OCI-LY1 (cell line): ENCODE measurements around the gene AIF1.
A peak's percentile ranks its signal among the peaks of the same experiment; 100 is the strongest.

Experiments
- H2AFZ ChIP-seq: fragments of 200-600 bp; sonication (generic), shearing (Covaris generic); 2 replicates; pipeline ENCODE4 v1.6.0; 2014; ENCODE audit warnings: antibody characterized with exemption, mild to moderate bottlenecking, low read length
- H3F3A ChIP-seq: fragments of 200-600 bp; sonication (generic), shearing (Covaris generic); 2 replicates; pipeline ENCODE4 v1.6.0; 2014; ENCODE audit warnings: mild to moderate bottlenecking, antibody characterized with exemption, low read length, moderate library complexity; ENCODE audit not compliant: insufficient read depth
- H3K27ac ChIP-seq: fragments of 200-600 bp; sonication (generic); 2 replicates; pipeline ENCODE4 v1.5.1; 2014; ENCODE audit warnings: low read length, mixed run types, mild to moderate bottlenecking, low read depth; ENCODE audit not compliant: poor library complexity, severe bottlenecking
- H3K27me3 ChIP-seq: fragments of 200-600 bp; sonication (generic); 2 replicates; pipeline ENCODE4 v1.6.0; 2014; ENCODE audit warnings: antibody characterized with exemption, mild to moderate bottlenecking, low read length, moderate library complexity; ENCODE audit not compliant: insufficient read depth
- H3K36me3 ChIP-seq: fragments of 200-600 bp; sonication (generic); 2 replicates; pipeline ENCODE4 v1.6.1; 2014; ENCODE audit warnings: mild to moderate bottlenecking, antibody characterized with exemption, low read length, moderate library complexity, mixed read lengths; ENCODE audit not compliant: insufficient read depth
- H3K4me1 ChIP-seq: fragments of 200-600 bp; sonication (generic); 2 replicates; pipeline ENCODE4 v1.5.1; 2014; ENCODE audit warnings: mild to moderate bottlenecking, low read length, moderate library complexity; ENCODE audit not compliant: insufficient read depth, severe bottlenecking
- H3K4me2 ChIP-seq: fragments of 200-600 bp; sonication (generic), shearing (Covaris generic); 2 replicates; pipeline ENCODE4 v1.6.1; 2014; ENCODE audit warnings: low read length
- H3K4me3 ChIP-seq: fragments of 200-600 bp; sonication (generic); 2 replicates; pipeline ENCODE4 v1.5.1; 2014; ENCODE audit warnings: low read length, low read depth, mild to moderate bottlenecking, mixed read lengths; ENCODE audit not compliant: poor library complexity, severe bottlenecking
- H3K79me2 ChIP-seq: fragments of 200-600 bp; shearing (Covaris generic); 2 replicates; pipeline ENCODE4 v1.6.1; 2016; ENCODE audit warnings: mixed run types, low read length, mixed read lengths; ENCODE audit not compliant: insufficient read depth
- H3K9ac ChIP-seq: fragments of 200-600 bp; sonication (generic), shearing (Covaris generic); 2 replicates; pipeline ENCODE4 v1.6.1; 2014; ENCODE audit warnings: mild to moderate bottlenecking, low read length, mixed read lengths
- H3K9me2 ChIP-seq: fragments of 200-600 bp; sonication (generic), shearing (Covaris generic); 2 replicates; pipeline ENCODE4 v1.6.1; 2014; ENCODE audit warnings: low read depth, mild to moderate bottlenecking, low read length, mixed read lengths
- H3K9me3 ChIP-seq: fragments of 200-600 bp; shearing (Covaris generic); 2 replicates; pipeline ENCODE4 v1.6.1; 2014; ENCODE audit warnings: low read length, mixed read lengths
- H4K20me1 ChIP-seq: fragments of 200-600 bp; sonication (generic), shearing (Covaris generic); 2 replicates; pipeline ENCODE4 v1.6.0; 2016; ENCODE audit warnings: mild to moderate bottlenecking, low read length; ENCODE audit not compliant: insufficient read depth
- EZH2 ChIP-seq: fragments of 200-600 bp; sonication (generic), shearing (Covaris generic); IDR thresholded peaks from 2 replicates; pipeline ENCODE4 v1.8.0; 2017; ENCODE audit warnings: borderline replicate concordance, mixed run types, mild to moderate bottlenecking, antibody characterized with exemption, low read length, moderate library complexity, mixed read lengths
- TF ChIP-seq, protein P1 (sequence below): fragments of 200-600 bp; sonication (generic), shearing (Covaris generic); IDR thresholded peaks from 2 replicates; pipeline ENCODE4 v1.5.1; 2017; ENCODE audit warnings: mild to moderate bottlenecking, antibody characterized with exemption, low read length, moderate library complexity, mixed read lengths

AIF1 gene

DNA sequence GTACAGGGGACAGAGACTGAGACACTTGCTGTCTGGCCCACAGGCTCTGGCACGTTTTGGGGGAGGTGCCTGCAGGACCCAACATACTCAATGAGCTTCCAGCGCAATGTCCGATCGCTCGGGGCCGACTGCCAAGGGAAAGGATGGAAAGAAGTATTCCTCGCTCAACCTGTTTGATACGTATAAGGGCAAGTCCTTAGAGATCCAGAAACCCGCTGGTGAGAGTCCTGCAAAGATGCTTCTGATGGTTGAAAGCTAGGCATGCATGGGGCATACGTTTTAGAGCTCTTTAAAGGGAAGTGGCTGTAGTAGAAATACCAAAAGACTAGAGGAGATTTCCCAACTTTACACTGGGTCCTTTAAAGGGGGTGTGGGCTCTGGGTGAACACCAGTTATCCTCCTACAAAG is 7.7 kb downstream of the AIF1 start:
- peaks cover 29% of the 10 kb centered on the region for H3K79me2 ChIP-seq

GRCh38 chr6:31624070-31624469 is 9.0 kb downstream of the AIF1 start:
- Histone ChIP-seq H3K27ac (no peak overlapping the region), H3K9me3 (no peaks in the 10 kb centered on the region), H3K9ac (no peak overlapping the region), H3K4me3 (no peak overlapping the region), H2AFZ (no peak overlapping the region), H4K20me1 (no peaks in the 10 kb centered on the region), H3K9me2 (no peaks in the 10 kb centered on the region), H3K27me3 (no peaks in the 10 kb centered on the region), H3F3A (no peaks in the 10 kb centered on the region), H3K4me2 (no peak overlapping the region), H3K36me3 (peaks cover 82% of the 10 kb centered on the region), H3K79me2 (peaks cover 29% of the 10 kb centered on the region), H3K4me1 (peaks cover 20% of the 10 kb centered on the region)
- TF ChIP-seq, protein P1, sequence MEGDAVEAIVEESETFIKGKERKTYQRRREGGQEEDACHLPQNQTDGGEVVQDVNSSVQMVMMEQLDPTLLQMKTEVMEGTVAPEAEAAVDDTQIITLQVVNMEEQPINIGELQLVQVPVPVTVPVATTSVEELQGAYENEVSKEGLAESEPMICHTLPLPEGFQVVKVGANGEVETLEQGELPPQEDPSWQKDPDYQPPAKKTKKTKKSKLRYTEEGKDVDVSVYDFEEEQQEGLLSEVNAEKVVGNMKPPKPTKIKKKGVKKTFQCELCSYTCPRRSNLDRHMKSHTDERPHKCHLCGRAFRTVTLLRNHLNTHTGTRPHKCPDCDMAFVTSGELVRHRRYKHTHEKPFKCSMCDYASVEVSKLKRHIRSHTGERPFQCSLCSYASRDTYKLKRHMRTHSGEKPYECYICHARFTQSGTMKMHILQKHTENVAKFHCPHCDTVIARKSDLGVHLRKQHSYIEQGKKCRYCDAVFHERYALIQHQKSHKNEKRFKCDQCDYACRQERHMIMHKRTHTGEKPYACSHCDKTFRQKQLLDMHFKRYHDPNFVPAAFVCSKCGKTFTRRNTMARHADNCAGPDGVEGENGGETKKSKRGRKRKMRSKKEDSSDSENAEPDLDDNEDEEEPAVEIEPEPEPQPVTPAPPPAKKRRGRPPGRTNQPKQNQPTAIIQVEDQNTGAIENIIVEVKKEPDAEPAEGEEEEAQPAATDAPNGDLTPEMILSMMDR = no peak
- no peak for TF ChIP-seq EZH2

More for the DNA sequence above, 7.7 kb downstream of the AIF1 start:
- Histone ChIP-seq H3K9me3 (no peaks in the 10 kb centered on the region), H3F3A (no peaks in the 10 kb centered on the region), H3K27ac (no peak overlapping the region), H3K27me3 (no peaks in the 10 kb centered on the region), H3K4me2 (peak overlapping the region; percentile 90), H2AFZ (no peak overlapping the region), H3K4me3 (peak overlapping the region; percentile 98), H3K4me1 (peaks cover 20% of the 10 kb centered on the region), H3K9ac (peak overlapping the region; percentile 100; the same call in 1 of the 2 replicates), H3K9me2 (no peaks in the 10 kb centered on the region), H3K36me3 (peaks cover 68% of the 10 kb centered on the region), H4K20me1 (no peaks in the 10 kb centered on the region)
- TF ChIP-seq, protein P1 = no peak
- TF ChIP-seq EZH2 = no peak

DNA sequence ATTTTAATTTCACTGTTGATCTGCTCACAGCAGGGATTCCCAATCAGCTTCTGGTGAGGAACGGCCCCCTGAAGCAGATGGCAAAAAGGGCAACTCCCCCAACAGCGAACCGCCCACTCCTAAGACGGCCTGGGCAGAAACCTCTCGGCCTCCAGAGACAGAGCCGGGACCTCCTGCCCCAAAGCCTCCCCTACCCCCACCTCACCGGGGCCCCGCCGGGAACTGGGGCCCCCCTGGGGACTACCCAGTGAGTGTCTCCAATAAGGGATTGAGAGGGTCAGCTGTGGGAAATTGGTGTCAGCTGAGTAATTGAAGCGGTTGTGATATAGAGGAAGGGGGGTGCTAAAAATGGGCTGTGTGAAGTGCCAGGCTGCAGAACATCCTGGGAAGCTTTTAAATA is 11.9 kb downstream of the AIF1 start:
- Histone ChIP-seq H3K4me1 (peaks cover 9% of the 10 kb centered on the region), H3K9ac (no peak overlapping the region), H3K4me3 (no peak overlapping the region), H2AFZ (no peak overlapping the region), H3K9me2 (no peaks in the 10 kb centered on the region), H3K27ac (no peak overlapping the region), H3K4me2 (no peak overlapping the region), H3K27me3 (no peaks in the 10 kb centered on the region), H3K79me2 (peaks cover 18% of the 10 kb centered on the region), H3K9me3 (no peaks in the 10 kb centered on the region), H3F3A (no peaks in the 10 kb centered on the region), H3K36me3 (peaks cover 100% of the 10 kb centered on the region), H4K20me1 (no peaks in the 10 kb centered on the region)
- TF ChIP-seq, protein P1 = no peak
- no peak for TF ChIP-seq EZH2
